NCI-H2107 treated with DMSO at 0.1 percent for 48 hours (cell line): ENCODE data around the gene LSM10.

Experiments
- DNase-seq: peaks from one replicate; lab custom pipeline; 2025; ENCODE audit not compliant: unreplicated experiment; lab: John Stamatoyannopoulos, UW

The LSM10 gene

GRCh38 chr1:36397378-36398230 lies at the start of gene LSM10:
LSM10 (minus strand) TSS chr1:36397908; CDS start chr1:36394129, 3,779 bp downstream.
- DNase-seq, result peak; percentile 72

- DNase-seq, result no peak
Observed at GRCh38 chr1:36447450-36447849, 49.7 kb upstream of the LSM10 start.

- no peak for DNase-seq
Observed at GRCh38 chr1:36446746-36447145, 49.0 kb upstream of the LSM10 start.

GRCh38 chr1:36446271-36446670 lies 48.6 kb upstream of the LSM10 start:
- peak; percentile 46 for DNase-seq

GRCh38 chr1:36443297-36443696 lies 45.6 kb upstream of the LSM10 start:
- no peak for DNase-seq

- no peak for DNase-seq
Observed at GRCh38 chr1:36442337-36442736, 44.6 kb upstream of the LSM10 start.

GRCh38 chr1:36440646-36441045 lies 42.9 kb upstream of the LSM10 start:
- DNase-seq, result no peak

- no peak for DNase-seq
Observed at GRCh38 chr1:36440044-36440443, 42.3 kb upstream of the LSM10 start.

- DNase-seq, result no peak
Observed at GRCh38 chr1:36438715-36439114, 41.0 kb upstream of the LSM10 start.

- DNase-seq, result no peak
Observed at GRCh38 chr1:36436821-36437220, 39.1 kb upstream of the LSM10 start.

- DNase-seq, result no peak
Observed at GRCh38 chr1:36433102-36433501, 35.4 kb upstream of the LSM10 start.

GRCh38 chr1:36432616-36433015 lies 34.9 kb upstream of the LSM10 start:
- DNase-seq, result no peak

GRCh38 chr1:36425791-36426190 lies 28.1 kb upstream of the LSM10 start:
- DNase-seq, result no peak

- no peak for DNase-seq
Observed at GRCh38 chr1:36421649-36422048, 23.9 kb upstream of the LSM10 start.

- peak; percentile 44 for DNase-seq
Observed at GRCh38 chr1:36420836-36421317, 23.2 kb upstream of the LSM10 start.

GRCh38 chr1:36420409-36420808 lies 22.7 kb upstream of the LSM10 start:
- DNase-seq, result no peak

- DNase-seq, result no peak
Observed at GRCh38 chr1:36419569-36419968, 21.9 kb upstream of the LSM10 start.

GRCh38 chr1:36419140-36419539 lies 21.4 kb upstream of the LSM10 start:
- DNase-seq, result no peak

- DNase-seq, result no peak
Observed at GRCh38 chr1:36417931-36418330, 20.2 kb upstream of the LSM10 start.

- DNase-seq, result no peak
Observed at GRCh38 chr1:36415661-36416326, 18.1 kb upstream of the LSM10 start.

- no peak for DNase-seq
Observed at GRCh38 chr1:36414384-36414783, 16.7 kb upstream of the LSM10 start.
